Calu3 (cell line): Measurements from ENCODE around the gene MRGPRE. TPM values are rescaled to one million over a fixed set of nuclear protein-coding genes. Genes with fewer than 3 reads are reported as not detected.

Experiments used
- BruUV-seq: library from RNA; stranded (reverse); fragments of 400-500 nt; replicated peaks from 2 replicates; lab custom pipeline; 2021; lab: Mats Ljungman, UMichigan
- CTCF ChIA-PET: fragments of 300-600 bp; sonication (Branson Sonifier 250); formaldehyde crosslinking; loops from one replicate; lab custom pipeline; 2022; ENCODE audit warnings: antibody characterized with exemption; lab: Charles Lee
- DNase-seq: peaks from one replicate; pipeline ENCODE4 v3.0.0; 2022
- H3K27ac Mint-ChIP-seq: one replicate; pipeline ENCODE4 v1.8.0; 2022; ENCODE audit warnings: mixed read lengths; ENCODE audit not compliant: unreplicated experiment
- H3K27me3 Mint-ChIP-seq: one replicate; pipeline ENCODE4 v1.8.0; 2022; ENCODE audit warnings: mixed read lengths; ENCODE audit not compliant: unreplicated experiment
- H3K36me3 Mint-ChIP-seq: one replicate; pipeline ENCODE4 v1.8.0; 2022; ENCODE audit warnings: mild to moderate bottlenecking, moderate library complexity, mixed read lengths; ENCODE audit not compliant: insufficient read depth, unreplicated experiment
- H3K4me1 Mint-ChIP-seq: one replicate; pipeline ENCODE4 v1.8.0; 2022; ENCODE audit warnings: mild to moderate bottlenecking, low read depth, mixed read lengths; ENCODE audit not compliant: unreplicated experiment
- H3K4me3 Mint-ChIP-seq: one replicate; pipeline ENCODE4 v1.8.0; 2022; ENCODE audit warnings: mild to moderate bottlenecking, low read depth, moderate library complexity, mixed read lengths; ENCODE audit not compliant: unreplicated experiment
- H3K9me3 Mint-ChIP-seq: one replicate; pipeline ENCODE4 v1.8.0; 2022; ENCODE audit warnings: low read depth, mixed read lengths; ENCODE audit not compliant: unreplicated experiment
- CTCF ChIP-seq: fragments of 200-600 bp; IDR thresholded peaks from one replicate; pipeline ENCODE4 v1.8.0; 2022; ENCODE audit warnings: antibody characterized with exemption; ENCODE audit not compliant: unreplicated experiment
- intact Hi-C: fragments of 100-400 bp; cut with micrococcal nuclease; formaldehyde crosslinking; loops from one replicate; pipeline ENCODE4 v1.10.0; 2022; ENCODE audit not compliant: unreplicated experiment
- total RNA-seq: library from RNA; stranded (reverse); gene quantifications from 2 replicates; pipeline ENCODE4 v1.2.3, GENCODE V29; 2022

The MRGPRE gene
- total RNA-seq, 1 experiment from 2014 or later = not detected

DNA sequence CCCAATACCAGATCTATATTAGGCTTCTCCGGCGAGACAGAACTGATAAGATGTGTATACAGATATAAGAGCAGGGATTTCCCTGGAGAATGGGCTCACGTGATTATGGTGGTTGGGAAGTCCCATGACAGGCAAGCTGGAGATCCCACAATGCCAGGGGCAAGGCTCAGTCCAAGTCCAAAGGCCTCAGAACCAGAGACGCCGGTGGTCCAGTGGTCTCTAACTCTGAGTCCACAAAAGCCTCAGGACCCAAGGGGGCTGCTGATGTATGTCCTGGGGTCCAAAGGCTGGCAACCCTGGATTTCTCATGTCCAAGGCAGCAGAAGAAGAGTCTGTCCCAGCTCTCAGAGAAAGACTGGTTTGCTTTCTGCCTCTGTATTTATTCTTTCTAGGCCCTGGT lies 51.3 kb downstream of the MRGPRE start:
- no TSS peak for BruUV-seq
- peaks cover 61% of the 10 kb centered on the region for H3K27me3 Mint-ChIP-seq
- no peaks in the 10 kb centered on the region for H3K9me3 Mint-ChIP-seq
- H3K36me3 Mint-ChIP-seq = no peaks in the 10 kb centered on the region
- DNase-seq = no peak
- H3K4me3 Mint-ChIP-seq = no peak overlapping the region
- no peak overlapping the region for H3K27ac Mint-ChIP-seq
- no peaks in the 10 kb centered on the region for H3K4me1 Mint-ChIP-seq
- CTCF ChIA-PET = no interaction called here
- TF ChIP-seq CTCF = no peak
- intact Hi-C loops = no loop called here

DNA sequence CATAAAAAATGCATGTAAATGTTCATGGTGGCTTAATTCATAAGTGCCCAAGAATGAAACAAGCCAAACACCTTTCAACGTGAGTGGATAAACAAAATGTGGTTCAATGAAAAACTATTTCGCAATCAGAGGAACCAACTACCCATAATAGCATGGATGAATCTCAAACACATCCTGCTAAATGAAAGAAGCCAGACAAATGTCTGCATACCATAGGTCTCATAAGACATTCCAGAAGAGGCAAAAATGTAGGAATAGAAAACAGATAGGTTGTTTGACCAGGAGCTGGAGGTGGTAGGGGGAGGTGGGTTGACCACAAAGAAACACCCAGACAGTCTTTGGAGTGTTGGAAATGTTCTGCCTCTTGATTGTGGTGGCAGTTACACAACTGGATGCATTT lies 53.9 kb downstream of the MRGPRE start:
- H3K4me3 Mint-ChIP-seq = no peak overlapping the region
- BruUV-seq = no TSS peak
- H3K4me1 Mint-ChIP-seq = no peaks in the 10 kb centered on the region
- H3K27ac Mint-ChIP-seq = no peak overlapping the region
- H3K27me3 Mint-ChIP-seq = peaks cover 40% of the 10 kb centered on the region
- TF ChIP-seq CTCF = no peak
- no peaks in the 10 kb centered on the region for H3K9me3 Mint-ChIP-seq
- H3K36me3 Mint-ChIP-seq = no peaks in the 10 kb centered on the region
- CTCF ChIA-PET = no interaction called here
- no peak for DNase-seq
- intact Hi-C loops = no loop called here

- DNase-seq = no peak
- BruUV-seq = no TSS peak
- peaks cover 36% of the 10 kb centered on the region for H3K27me3 Mint-ChIP-seq
- H3K36me3 Mint-ChIP-seq = no peaks in the 10 kb centered on the region
- no peak overlapping the region for H3K27ac Mint-ChIP-seq
- intact Hi-C loops = no loop called here
- no peak overlapping the region for H3K4me3 Mint-ChIP-seq
- no peak for TF ChIP-seq CTCF
- CTCF ChIA-PET = no interaction called here
- no peaks in the 10 kb centered on the region for H3K4me1 Mint-ChIP-seq
- no peaks in the 10 kb centered on the region for H3K9me3 Mint-ChIP-seq
These were observed 54.3 kb downstream of the MRGPRE start for GRCh38 chr11:3177931-3178330.

Other genes starting within 250 kb of the MRGPRE start
- gene NAP1L4, start 240.1 kb downstream of the MRGPRE start, total RNA-seq = 140 and 150 TPM in 2 replicates
- gene CARS1, start 175.0 kb downstream of the MRGPRE start, total RNA-seq = 67.6 and 80.1 TPM in 2 replicates
- gene OSBPL5, start 67.1 kb downstream of the MRGPRE start, total RNA-seq = 6.1 and 7.1 TPM in 2 replicates
- gene MRGPRG, start 13.6 kb downstream of the MRGPRE start, total RNA-seq = not detected in 2 replicates
- 65.5 and 66.0 TPM in 2 replicates for gene ZNF195, start 146.7 kb upstream of the MRGPRE start, total RNA-seq